Left forelimb (tissue), 1 donor: ENCODE data around the gene DHX38.

Experiments
- DNase-seq: peaks from one replicate; pipeline ENCODE4 v3.0.0-alpha.2; 2018; ENCODE audit warnings: low spot score

DHX38 gene

DNA sequence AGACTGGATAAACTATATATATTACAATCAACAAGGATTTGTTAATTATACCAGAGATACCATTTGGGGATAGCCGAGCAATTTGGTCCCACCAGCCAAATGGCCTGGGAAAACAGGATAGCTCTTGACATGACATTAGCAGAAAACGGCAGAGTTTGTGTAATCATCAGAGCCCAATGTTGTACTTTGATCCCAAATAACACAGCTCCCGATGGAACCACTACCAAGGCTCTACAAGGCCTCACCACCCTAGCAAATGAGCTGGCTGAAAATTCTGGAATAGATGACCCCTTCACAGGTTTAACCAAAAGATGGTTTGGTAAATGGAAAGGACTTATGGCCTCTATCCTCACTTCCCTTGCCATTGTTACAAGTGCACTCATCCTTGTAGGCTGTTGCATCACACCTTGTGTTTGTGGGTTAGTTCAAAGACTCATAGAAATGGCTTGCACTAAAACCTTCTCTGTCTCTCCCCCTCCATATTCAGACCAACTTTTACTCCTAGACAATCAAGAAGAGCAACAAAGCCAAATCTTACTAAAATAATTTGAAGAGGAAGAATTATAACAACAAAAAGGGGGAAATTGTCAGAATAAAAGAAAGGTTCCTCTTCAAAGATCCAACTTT lies 9.8 kb upstream of the DHX38 start:
- no peak for DNase-seq

DNA sequence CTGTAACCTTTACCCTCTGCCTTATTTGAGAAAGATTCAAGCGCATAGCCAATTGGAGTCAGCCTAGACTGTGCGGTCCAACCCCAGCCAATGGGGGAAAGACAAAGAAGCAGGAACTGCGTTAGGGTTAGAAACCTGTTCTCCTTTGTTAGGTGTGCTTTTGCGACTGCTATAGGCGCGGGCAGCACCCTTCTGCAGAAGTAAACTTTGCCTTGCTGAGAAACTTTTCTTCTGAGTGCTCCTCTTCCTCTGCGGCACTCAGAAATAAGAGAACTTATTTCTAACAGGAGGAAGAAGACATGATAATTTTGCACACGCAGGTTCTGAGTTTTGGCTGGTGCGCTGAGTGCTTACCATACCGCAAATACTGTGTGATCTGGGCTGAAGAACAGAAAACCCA lies 9.2 kb upstream of the DHX38 start:
- DNase-seq: no peak

DNA sequence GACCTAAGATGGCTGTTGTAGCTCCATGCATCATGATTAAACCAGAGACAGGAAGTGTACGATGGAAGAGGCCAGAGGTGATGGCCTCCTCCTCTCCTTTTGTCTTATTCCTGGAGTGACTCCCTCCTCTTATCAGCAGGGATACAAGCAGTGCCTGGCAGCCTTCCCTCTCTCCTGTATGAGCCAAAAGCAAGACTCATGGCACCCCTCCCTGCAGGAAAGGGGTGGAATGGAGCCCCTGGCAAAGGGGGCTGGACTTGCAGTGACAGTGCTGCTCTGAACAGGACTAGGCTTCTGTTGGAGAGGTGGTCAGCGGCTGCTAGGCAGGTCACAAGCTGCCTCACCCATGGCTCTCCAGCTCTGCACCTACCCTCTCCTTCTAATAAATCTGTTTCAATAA lies 8.6 kb upstream of the DHX38 start:
- DNase-seq: no peak

DNA sequence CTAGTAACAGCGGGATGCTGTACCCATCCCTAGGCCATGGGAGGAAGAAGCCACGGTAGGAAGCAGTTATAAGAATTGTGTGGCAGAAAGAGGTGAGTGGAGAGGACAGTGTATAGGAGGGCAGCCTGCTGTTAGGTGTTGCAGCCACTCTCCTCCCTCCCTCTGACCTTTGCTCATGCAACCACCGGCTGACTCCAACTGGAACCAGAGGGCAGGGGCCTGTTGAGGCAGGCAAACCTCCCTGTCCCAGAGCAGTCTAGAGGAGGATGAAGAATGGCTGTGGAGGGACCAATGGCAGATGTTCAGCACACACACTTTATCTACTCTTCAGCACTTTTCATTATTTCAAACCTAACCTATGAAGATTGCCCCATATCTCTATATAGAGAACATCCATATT lies 2.4 kb upstream of the DHX38 start:
- no peak for DNase-seq

GRCh38 chr16:72092832-72093447 lies 707 bp upstream of the DHX38 start:
- no peak for DNase-seq

- DNase-seq: no peak
Measured at GRCh38 chr16:72094266-72094610, 591 bp downstream of the DHX38 start.

GRCh38 chr16:72098936-72099335 lies 5.3 kb downstream of the DHX38 start:
- no peak for DNase-seq

GRCh38 chr16:72099377-72099818 lies 5.8 kb downstream of the DHX38 start:
- no peak for DNase-seq

DNA sequence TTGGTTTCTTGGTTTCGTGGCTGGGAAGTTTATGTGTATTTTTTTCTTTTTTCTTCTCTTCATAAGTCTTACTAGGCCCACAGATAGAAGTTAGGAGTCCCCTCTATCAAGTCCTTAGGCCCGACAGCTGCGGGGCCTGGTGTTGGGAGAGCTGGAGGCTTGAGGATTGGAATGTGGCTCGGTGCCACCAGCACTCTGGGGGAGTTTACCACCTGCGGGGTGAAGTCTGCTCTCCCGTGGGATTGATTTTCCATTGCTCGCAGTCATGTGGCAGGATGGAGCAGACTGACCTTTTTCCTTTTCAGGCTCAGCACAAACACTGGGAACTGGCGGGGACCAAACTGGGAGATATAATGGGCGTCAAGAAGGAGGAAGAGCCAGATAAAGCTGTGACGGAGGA lies 7.5 kb downstream of the DHX38 start:
- DNase-seq: no peak

DNA sequence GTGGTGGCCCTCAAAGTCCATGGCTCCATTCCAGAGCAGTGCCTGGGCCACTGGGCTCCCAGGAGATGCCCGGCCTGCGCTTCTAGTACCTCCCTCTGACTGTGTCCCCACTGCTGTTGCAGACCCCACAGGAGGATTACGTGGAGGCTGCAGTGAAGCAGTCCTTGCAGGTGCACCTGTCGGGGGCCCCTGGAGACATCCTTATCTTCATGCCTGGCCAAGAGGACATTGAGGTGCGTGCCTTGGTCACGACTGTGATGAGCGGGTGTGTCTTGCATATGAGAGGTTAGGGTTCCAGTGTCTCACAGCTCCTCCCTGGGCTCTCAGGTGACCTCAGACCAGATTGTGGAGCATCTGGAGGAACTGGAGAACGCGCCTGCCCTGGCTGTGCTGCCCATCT lies 11.3 kb downstream of the DHX38 start:
- DNase-seq: no peak

- no peak for DNase-seq
Measured at GRCh38 chr16:72105978-72106377, 12.3 kb downstream of the DHX38 start.

- DNase-seq: no peak
Measured at GRCh38 chr16:72107371-72107770, 13.7 kb downstream of the DHX38 start.

DNA sequence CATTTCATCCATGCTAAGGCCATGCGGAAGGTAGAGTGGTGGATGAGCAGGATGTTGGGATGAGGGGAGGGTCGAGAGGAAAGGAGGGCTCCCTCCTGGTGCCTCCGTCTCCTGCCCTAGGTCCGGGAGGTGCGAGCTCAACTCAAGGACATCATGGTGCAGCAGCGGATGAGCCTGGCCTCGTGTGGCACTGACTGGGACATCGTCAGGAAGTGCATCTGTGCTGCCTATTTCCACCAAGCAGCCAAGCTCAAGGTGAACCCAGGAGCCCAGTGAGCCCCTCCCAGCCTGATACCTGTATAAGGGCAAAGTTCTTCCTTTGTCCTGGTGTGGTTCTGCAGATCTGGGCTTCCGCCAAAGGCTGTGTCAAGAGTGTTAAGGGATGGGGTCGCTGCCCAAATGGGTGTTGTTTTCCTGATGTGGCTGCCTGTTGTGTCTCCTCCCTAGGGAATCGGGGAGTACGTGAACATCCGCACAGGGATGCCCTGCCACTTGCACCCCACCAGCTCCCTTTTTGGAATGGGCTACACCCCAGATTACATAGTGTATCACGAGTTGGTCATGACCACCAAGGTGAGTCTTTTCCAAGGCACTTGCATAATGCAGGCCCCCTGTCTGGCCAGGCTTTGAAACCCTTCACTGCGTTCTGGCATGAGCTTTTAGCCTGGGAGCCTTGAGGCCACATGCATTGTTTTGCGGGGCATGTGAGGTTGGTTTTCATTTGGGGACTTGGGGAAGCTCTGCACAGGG lies 14.9 kb downstream of the DHX38 start:
- no peak for DNase-seq

DNA sequence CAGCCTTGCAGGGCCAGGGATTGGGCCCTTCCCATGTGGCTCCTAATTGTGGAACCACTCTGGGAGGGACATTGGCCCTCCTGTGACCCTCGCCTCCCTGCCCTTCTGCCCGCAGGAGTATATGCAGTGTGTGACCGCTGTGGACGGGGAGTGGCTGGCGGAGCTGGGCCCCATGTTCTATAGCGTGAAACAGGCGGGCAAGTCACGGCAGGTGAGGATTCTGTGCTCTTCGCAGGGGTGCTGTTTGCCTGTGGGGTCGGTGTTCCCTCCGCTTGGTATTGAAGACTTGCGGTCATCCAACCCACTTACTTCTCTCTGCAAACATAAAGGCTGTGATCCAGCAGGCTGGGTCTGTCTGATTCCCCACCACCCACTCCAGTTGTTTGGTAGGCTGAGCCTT lies 15.7 kb downstream of the DHX38 start:
- DNase-seq: no peak

DNA sequence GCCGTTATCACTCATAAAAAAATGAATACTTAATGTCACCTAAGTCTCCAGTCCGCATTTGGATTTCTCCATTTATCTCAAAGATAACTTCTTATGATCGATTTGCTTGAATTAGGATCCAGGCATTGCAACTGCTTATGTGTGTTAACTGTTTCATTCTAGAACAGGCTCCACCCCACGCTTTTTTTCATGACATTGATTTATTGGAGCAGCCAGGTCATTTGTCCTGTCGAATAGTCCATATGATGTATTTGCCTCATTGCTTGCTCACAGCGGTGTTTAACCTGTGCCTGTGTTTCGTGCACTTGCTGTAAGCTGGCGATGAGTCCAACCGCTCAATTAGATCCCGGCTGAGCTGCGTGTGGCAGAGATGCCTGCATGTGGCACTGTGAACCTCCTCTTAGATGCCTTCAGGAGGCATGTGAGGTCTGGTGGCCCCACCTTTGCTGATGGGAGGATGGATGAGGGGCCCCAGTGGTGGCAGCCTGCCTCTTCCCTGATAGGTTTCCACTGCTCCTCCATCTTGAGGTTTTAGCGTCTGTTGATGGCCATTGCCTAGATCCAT lies 16.4 kb downstream of the DHX38 start:
- no peak for DNase-seq

DNA sequence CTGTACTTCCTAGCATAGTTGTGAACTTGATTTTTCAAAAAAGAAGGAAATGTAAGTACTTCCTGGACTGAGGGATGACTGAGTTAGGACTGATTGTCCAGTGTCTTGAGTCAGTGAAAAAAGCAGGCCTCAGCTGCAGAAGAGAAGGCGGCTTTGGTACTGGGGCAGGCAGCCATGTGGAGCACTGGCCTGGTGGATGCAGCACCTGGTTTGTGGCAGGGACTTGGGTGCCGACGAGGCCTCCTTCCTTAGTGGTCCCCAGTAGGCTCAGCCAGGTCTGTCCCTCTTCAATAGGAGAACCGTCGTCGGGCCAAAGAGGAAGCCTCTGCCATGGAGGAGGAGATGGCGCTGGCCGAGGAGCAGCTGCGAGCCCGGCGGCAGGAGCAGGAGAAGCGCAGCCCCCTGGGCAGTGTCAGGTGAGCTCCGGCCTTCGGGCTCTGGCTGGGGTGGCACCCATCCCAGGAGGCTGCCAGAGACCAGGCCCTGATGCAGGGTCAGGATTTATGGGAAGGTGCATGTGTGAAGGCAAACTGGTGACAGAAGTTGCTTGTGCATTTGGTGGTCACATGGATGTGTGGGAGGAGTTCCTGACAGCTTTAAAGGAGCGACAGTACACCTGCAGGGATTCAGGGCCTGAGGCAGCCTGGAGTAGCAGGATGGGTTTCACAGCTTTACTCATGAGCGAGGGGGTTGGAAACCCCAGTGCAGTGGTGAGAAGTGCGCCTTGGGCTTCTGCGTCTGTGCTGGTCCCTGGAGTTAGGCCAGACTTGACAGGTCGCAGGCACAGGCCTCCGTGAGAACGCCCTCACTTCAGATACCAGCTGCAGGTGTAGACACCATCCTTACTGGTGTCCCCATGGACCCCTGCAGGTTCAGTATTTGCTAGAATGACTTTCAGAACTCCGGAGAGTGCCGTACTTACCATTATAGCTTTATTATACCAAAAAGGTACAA lies 17.3 kb downstream of the DHX38 start:
- no peak for DNase-seq

DNA sequence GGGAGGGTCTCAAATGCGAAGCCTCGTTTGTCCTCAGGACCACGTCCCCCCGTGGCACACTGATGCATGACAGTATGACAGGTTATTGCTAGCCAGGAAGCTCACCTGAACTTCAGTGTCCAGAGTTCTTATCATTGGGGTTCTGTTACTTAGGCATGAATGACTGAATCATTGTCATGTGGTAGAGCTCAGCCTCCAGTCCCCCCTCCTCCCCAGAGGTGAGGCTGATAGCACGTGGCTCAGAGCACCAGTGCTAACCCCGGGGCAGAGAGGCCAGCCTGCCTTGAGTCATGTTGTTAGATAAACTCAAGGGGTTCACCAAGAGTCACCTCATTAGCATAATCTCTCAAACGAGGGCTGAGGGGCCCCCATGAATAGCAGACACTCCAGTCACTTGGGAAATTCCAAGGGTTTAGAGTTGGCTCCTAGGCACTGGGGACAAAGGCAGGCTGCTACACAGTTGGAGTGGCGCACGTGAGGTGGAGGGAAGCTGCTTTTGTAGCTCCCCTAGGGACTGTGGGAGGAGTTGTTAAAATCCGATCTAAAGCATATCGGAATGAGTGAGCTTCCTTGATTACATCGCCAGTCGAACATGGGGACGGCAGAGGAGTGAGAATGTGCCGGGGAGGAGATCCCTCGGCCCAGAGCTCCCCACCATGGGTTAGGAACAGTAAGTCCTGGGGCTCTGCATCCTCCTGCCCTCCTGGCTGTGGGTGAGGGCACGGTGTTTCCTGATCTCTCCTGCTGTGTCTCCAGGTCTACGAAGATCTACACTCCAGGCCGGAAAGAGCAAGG lies 18.2 kb downstream of the DHX38 start:
- DNase-seq: no peak

DNA sequence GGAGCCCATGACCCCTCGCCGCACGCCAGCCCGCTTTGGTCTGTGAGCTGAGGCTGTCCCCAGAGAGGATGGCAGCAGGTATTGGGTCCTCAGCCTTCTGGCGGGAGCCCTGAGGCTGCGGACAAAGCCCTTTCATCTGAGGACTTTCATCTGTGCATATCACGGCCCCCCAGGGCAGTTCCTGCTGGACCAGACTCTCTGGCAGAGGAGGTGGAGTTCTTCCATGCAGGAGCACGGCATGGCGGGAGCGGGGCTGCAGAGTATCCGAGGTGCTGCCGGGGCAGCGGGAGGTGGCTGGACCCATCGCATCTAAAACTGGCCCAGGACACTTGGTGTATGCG lies 18.8 kb downstream of the DHX38 start:
- DNase-seq: no peak

DNA sequence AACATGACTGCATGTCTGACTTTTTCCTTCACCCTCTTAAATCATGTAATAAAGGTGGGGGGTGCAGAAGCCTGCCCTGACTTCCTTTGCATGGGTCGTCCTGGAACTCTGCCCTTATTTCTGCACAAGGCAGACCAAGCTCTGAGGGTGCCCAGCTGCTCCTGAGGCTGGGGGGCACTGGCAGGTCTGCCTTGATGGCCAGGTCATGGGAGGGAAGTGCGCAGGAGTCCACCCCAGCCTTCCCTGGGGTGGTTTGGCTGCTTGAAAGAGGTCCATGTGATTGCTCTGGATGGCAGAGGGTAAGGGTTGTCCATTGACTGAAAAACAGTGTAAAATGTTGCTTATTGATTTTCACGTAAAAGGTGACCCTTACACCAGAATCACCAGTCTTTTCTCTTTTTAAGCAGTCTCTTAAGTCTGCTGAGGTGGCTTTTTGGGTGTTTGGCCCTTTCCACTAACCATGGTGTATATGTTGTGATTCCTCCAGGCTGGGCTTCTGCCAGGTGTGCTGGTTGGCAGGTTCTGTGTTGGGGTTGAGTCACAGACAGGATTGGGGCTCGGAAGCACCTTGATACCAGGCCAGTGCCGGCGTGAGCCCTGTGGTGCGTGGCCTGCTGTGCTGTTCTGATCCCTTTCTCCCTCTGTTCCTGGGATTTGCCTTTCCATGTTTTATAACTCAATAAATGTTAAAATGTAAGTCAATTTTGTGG lies 19.4 kb downstream of the DHX38 start:
- no peak for DNase-seq

DNA sequence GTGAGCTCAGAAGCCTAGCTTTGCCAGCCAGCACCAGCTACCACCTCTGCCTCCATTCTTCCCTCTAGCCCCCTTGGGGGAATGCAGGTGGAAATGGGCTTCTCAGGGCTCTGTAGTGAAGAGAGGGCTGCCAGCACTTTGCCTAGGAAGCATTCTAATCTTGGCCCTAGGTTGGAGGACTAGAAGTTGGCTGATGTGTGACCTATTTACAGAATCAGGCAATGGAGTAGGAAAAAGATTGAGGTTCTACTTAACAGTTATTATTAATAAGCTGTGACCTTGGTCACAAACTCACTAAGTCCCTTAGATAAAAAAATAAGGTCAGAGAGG lies 19.9 kb downstream of the DHX38 start:
- peak; percentile 5 for DNase-seq

GRCh38 chr16:72120026-72120425 lies 26.4 kb downstream of the DHX38 start:
- no peak for DNase-seq
